GM18870 (cell line): Measurements from ENCODE around the gene EML4.
"Not testable (repeated sequence)": the region's sequence is repeated elsewhere in the genome, so short reads cannot be mapped to it uniquely, and the experiment has no call there.

Source experiments
- ATAC-seq: cut with Tn5 transposase; IDR thresholded peaks from one replicate; pipeline ENCODE4 v1.9.1; 2021; ENCODE audit warnings: moderate library complexity; ENCODE audit not compliant: unreplicated experiment

Gene EML4

GRCh38 chr2:42347518-42347917 is 178.4 kb downstream of the EML4 start:
- not testable (repeated sequence) for ATAC-seq

DNA sequence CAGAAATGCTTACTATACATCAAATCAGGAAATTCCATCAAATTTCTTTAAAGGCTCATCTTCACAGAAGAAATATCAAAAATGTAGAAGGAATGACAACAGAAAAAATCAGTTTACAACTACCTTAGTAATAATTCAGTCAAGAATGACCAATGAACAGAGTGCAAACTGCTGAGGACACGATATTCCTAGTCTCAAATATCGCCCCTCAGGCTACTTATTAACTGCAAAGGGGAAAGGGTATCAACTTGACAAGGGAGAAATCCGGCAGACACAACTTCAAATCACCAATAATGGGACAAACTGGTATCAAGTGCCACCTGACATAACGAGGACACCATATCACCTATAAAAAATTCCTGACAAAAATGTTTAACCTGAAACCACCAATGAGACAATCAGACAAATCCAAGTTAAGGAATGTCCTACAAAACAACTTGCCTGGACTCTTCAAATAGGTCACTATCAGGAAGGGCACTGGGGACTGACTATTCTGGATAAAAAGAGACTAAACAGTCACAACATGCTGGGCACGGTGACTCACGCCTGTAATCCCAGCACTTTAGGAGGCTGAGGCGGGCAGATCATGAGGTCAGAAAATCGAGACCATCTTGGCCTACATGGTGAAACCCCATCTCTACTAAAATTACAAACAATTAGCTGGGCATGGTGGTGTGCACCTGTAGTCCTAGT is 179.1 kb downstream of the EML4 start:
- no peak for ATAC-seq

DNA sequence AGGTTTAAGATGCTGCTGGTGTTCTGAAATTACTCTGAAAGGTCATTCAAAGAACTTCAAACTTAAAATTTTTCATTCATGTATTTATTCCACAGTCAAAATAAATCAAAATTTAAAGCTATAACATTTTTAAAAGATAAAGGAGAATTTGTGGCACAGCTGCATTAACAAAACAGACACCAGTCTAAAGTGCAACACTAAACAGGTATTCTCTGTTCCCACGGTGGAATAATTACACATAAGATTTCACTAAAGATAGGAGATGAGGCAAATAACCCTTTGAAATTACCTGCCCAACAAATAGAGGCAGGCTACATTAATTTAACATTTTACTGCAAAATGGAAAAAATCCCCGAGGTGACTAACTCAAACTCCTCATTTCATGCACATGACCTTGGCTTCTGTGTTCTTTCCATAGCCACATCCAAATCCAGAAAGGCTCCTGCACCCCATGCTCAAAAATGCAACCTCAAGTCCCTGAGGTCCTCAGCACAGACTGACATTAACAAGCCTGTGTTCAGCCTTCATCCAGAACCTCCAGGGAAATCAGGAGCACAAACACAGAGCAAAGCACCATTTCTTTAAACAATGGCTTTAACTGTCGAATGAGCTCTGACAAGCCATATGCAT is 181.4 kb downstream of the EML4 start:
- no peak for ATAC-seq

DNA sequence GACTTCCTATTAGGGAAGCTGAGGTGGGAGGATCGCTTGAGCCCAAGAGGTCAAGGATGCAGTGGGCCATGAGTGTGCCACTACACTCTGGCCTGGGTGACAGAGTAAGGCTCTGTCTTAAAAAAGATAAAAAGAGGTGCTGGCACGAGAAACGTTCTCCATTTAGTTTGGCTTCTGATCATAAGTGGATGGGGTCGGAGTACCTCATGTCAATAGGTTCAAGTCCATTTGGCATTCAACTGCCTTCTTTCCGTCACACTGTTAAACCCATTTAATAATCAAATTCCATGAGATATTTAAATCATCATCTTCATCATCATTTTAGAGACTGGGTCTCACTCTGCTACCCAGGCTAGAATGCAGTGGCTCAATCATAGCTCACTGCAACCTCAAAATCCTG is 182.7 kb downstream of the EML4 start:
- ATAC-seq = no peak

DNA sequence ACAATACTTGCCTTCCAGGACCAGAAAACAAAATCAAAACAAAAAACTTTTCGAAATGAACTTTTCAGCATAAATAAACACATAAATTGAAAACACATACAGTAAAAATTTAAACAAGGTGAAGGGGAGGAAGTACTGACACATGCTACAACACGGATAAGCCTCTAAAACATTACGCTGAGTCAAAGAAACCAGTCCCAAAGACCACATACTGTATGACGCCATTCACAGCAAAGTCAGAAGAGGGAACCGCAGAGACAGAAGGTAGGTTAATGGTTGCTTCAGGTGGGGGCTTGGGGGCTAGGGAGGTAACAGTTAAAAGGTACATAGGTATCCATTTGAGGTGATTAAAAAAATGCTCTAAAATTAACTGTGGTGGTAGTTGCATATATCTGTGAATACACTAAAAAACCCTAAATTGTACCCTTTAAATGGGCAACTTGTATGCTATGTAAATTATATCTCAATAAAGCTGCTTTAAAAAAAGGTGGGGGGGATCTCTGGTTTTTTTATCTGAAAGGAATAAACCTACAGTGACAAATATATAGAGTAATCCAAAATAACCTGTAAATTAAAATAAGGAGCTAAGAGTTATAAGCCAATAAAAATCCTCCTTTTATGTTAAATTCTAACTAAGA is 184.8 kb downstream of the EML4 start:
- no peak for ATAC-seq

DNA sequence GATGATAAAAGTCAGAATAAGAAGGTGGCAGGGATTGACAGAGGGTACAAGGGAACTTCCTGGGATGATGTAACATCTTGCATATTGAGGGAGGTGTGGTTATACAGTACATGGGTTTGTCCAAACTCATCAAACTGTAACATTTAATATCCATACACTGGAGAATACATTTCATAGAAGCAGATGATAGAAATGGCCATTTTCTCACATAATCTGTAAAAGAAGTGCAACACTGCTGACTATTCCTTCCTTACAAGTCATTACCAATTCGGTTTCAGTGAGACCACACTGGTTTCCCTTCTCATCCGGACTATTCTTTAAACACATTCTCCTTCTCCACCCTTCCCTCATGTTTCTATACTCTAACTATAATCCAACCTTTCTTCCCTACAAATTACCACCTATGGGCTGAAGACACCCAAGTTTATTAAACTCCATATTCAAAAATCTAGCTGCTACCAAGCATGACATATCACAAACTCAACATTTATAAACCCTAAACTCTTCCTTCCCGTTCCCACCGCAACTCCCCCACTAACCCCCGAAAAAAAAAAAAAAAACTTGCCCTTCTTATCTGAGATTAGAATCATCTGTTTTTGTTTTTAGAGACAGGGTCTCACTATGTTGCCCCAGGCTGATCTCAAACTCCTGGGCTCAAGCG is 190.3 kb downstream of the EML4 start:
- no peak for ATAC-seq

DNA sequence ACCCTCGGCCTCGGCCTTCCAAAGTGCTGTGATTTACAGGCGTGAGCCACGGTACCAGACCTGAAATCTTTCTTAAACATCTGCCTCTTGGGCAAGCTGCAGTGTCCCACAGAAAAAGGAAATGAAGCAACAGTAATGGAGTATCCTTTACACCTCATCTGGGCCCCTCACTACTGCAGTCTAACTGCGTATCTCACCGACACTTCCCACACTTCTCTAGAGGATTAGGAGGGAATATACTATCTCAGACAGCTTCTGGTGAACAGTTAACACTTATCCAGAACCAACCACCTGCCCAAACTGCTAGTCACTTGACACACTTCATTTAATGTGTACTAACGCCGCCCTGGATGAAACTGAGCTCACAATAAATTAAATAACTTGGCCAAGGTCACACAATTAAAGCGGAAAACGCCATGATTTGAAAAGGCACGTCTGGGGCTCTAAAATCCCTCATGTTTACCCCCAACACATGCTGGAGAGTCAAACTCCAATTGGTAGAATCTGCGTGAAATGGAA is 190.9 kb downstream of the EML4 start:
- no peak for ATAC-seq

DNA sequence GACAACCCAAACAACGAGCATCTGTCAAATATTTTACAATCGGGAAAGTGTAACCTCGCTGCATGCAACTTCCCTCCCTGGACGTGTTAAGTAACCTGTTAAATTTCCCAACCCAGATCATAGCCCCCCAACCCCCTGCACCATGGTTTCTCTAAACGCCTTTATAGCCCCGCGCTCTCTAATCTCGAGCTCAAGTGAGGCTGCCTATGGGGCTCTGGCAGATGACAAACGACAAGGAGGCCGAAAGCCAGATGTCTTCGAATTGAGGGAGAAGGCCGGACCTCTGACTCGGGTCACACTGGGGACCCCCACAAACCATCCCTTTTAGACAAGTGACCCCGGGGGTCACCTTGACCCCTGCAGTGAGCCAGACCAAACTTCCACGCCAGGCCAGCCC is 191.3 kb downstream of the EML4 start:
- ATAC-seq = no peak

- ATAC-seq = peak; percentile 84
Measured at GRCh38 chr2:42360890-42361727, 192.0 kb downstream of the EML4 start, which contains the start of gene COX7A2L. COX7A2L (minus strand) TSS chr2:42361217; CDS start chr2:42361161, 56 bp downstream.

DNA sequence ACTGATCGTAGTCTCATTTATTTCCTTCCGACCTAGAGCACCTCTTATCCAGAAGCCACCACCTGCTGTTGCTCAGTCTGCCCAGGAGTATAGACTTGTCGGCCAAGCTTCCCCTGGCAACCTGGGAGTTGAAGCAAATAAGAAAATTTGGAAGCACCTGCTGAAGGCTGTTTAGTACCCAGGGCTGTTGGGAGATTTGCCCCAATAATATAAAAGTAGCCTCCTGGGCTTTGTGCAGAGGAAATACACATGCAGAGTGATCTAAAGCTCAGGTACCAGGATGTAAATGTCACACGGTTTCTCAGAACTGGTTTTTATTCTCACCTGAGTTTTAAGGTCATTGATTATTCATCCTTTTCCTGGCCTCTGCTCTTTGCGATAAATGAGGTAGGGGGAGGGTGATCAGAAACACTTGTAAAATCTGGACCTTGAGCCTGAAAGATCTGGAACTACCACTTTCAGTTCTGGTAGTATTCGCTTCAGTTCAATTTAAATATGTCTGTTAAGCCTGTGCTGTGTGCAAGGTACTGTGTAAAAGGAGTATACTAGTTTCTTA is 192.7 kb downstream of the EML4 start:
- no peak for ATAC-seq

GRCh38 chr2:42363413-42363812 is 194.3 kb downstream of the EML4 start:
- ATAC-seq = no peak

GRCh38 chr2:42364658-42365057 is 195.5 kb downstream of the EML4 start:
- ATAC-seq = no peak

GRCh38 chr2:42366411-42366810 is 197.3 kb downstream of the EML4 start:
- no peak for ATAC-seq

DNA sequence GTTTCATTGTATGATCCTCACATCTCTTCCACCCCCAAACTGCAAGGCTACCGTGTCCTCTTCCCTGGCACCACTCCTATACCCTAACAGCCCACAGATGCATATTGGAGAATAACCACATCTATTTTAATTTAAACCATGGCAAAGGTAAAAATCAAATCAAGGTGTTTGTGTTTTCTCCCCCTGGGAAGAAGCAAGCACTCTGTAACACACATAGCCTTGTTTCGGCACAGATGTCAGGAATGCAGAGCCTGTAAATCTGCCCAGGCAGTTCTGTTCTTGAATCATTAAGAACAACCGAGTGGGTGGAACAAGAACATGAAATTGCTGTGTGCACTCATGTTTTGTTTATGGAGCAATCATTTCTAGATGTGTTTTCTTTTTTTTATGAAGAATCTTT is 198.7 kb downstream of the EML4 start:
- ATAC-seq = no peak

- no peak for ATAC-seq
Measured at GRCh38 chr2:42368817-42369531, 199.8 kb downstream of the EML4 start.

GRCh38 chr2:42369532-42370229 is 200.5 kb downstream of the EML4 start:
- ATAC-seq = no peak

DNA sequence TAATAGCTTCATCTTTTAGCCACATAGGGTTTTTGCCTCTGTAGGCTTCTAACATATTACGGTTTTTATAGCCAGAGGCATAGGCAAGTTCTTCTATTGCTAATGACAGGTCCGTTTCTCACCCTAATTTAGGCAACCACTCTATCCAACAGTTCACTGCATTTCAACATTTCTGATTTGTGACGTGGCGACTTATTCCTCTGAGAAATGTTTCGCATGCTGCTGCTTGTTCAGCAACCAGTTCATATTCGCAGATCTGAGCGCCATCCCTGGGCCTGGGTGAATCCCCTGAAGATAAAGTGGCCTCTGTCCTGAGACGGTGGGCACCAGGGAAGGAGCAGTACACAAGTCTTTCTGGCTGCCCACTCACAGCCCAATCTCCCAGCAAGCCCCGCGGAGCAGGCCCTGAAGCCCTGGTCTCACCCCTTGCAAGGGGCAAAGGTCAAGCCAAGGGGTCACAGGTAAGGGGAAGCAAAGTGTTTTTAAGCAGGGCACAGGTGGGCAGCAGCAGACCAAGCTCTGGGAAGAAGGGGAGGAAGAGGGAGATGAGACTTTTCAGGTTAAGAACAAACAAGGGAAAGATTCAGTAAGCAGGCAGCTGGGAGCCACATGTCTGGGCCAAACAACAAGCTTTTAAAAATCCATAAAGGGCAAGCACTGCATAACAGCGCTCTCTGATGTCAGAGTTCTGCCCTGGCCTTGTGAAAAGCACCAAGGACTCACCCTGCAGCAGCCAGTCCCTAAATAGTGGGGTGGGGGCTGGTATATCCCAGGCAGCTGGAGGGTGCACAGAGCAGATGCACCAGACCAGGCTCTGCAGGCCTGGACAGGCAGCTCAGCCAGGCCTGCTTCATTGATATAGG is 202.7 kb downstream of the EML4 start:
- ATAC-seq = no peak
